ENCODE data around the gene ZNF414. TPM values are rescaled to one million over a fixed set of nuclear protein-coding genes. Genes with fewer than 3 reads are reported as not detected.

The ZNF414 gene
- total and polyA plus RNA-seq, 2 donors from 2014 or later, result 20.4 to 29.6 TPM

- Histone ChIP-seq H3K36me3 (ENCODE audit: control insufficient read depth in 2 of 3, insufficient read depth in 3 of 3, low read length in 3 of 3) (peaks cover 13 to 28% (median 27%) of the 10 kb centered on the region in 3 donors), H3K27me3 (ENCODE audit: control insufficient read depth, insufficient read depth, low read length) (no peaks in the 10 kb centered on the region), H3K9me3 (ENCODE audit: control insufficient read depth in 2 of 3, insufficient read depth in 1 of 3, low read length in 3 of 3) (no peaks in the 10 kb centered on the region), H3K4me1 (ENCODE audit: control insufficient read depth in 2 of 3, insufficient read depth in 2 of 3, low read depth in 1 of 3, low read length in 3 of 3) (peaks cover 2 to 47% (median 17%) of the 10 kb centered on the region in 3 donors), H3K27ac (ENCODE audit: low read depth in 2 of 2, low read length in 2 of 2) (no peak overlapping the region), H3K4me3 (ENCODE audit: low read length in 3 of 3) (no peak overlapping the region), H3K9ac (ENCODE audit: low read length in 3 of 3) (no peak overlapping the region)
- TF ChIP-seq CTCF (IDR thresholded peaks at IDR 0.05; ENCODE audit: borderline replicate concordance, extremely low read depth, insufficient read depth), result no peak
- no peak for FAIRE-seq
- intact Hi-C loops (cut with DNase I), result no loop called here
- DNase-seq, result peak in 4 of 5 donors; percentile 58 to 80 (median 72)
Observed at GRCh38 chr19:8461891-8462290, 52.1 kb downstream of the ZNF414 start.

GRCh38 chr19:8461376-8461775, 52.6 kb downstream of the ZNF414 start:
- H3K9ac ChIP-seq (ENCODE audit: low read length in 3 of 3), result no peak overlapping the region
- no peak for TF ChIP-seq CTCF (IDR thresholded peaks at IDR 0.05; ENCODE audit: borderline replicate concordance, extremely low read depth, insufficient read depth)
- no peaks in the 10 kb centered on the region for H3K27me3 ChIP-seq (ENCODE audit: control insufficient read depth, insufficient read depth, low read length)
- no peaks in the 10 kb centered on the region for H3K9me3 ChIP-seq (ENCODE audit: control insufficient read depth in 2 of 3, insufficient read depth in 1 of 3, low read length in 3 of 3)
- FAIRE-seq, result no peak
- peaks cover 2 to 47% (median 17%) of the 10 kb centered on the region in 3 donors for H3K4me1 ChIP-seq (ENCODE audit: control insufficient read depth in 2 of 3, insufficient read depth in 2 of 3, low read depth in 1 of 3, low read length in 3 of 3)
- H3K27ac ChIP-seq (ENCODE audit: low read depth in 2 of 2, low read length in 2 of 2), result no peak overlapping the region
- no peak for DNase-seq
- intact Hi-C loops (cut with DNase I), result no loop called here
- H3K36me3 ChIP-seq (ENCODE audit: control insufficient read depth in 2 of 3, insufficient read depth in 3 of 3, low read length in 3 of 3), result peaks cover 16 to 33% (median 30%) of the 10 kb centered on the region in 3 donors
- no peak overlapping the region for H3K4me3 ChIP-seq (ENCODE audit: low read length in 3 of 3)

GRCh38 chr19:8460516-8461298, 53.3 kb downstream of the ZNF414 start:
- TF ChIP-seq CTCF (IDR thresholded peaks at IDR 0.05; ENCODE audit: borderline replicate concordance, extremely low read depth, insufficient read depth), result no peak
- H3K4me1 ChIP-seq (ENCODE audit: control insufficient read depth in 2 of 3, insufficient read depth in 2 of 3, low read depth in 1 of 3, low read length in 3 of 3), result peaks cover 2 to 47% (median 19%) of the 10 kb centered on the region in 3 donors
- H3K27me3 ChIP-seq (ENCODE audit: control insufficient read depth, insufficient read depth, low read length), result no peaks in the 10 kb centered on the region
- H3K9ac ChIP-seq (ENCODE audit: low read length in 3 of 3), result no peak overlapping the region
- FAIRE-seq (no peak), DNase-seq (no peak)
- H3K36me3 ChIP-seq (ENCODE audit: control insufficient read depth in 2 of 3, insufficient read depth in 3 of 3, low read length in 3 of 3), result peaks cover 12 to 33% (median 28%) of the 10 kb centered on the region in 3 donors
- H3K9me3 ChIP-seq (ENCODE audit: control insufficient read depth in 2 of 3, insufficient read depth in 1 of 3, low read length in 3 of 3), result no peaks in the 10 kb centered on the region
- H3K4me3 ChIP-seq (ENCODE audit: low read length in 3 of 3), result no peak overlapping the region
- no peak overlapping the region for H3K27ac ChIP-seq (ENCODE audit: low read depth in 2 of 2, low read length in 2 of 2)
- intact Hi-C loops (cut with DNase I), result no loop called here

Other genes with a start within 250 kb of the ZNF414 start
- 26.1 TPM for gene CD320, start 205.8 kb downstream of the ZNF414 start, total RNA-seq
- gene CD320, start 205.8 kb downstream of the ZNF414 start, polyA plus RNA-seq (ENCODE audit: insufficient read depth, low read depth, low replicate concordance), result 63.1 TPM
- 51.2 TPM for gene NDUFA7, start 192.8 kb downstream of the ZNF414 start, total RNA-seq
- 304 TPM for gene NDUFA7, start 192.8 kb downstream of the ZNF414 start, polyA plus RNA-seq (ENCODE audit: insufficient read depth, low read depth, low replicate concordance)
- gene RPS28, start 192.7 kb downstream of the ZNF414 start, total RNA-seq, result 1,258 TPM
- gene RPS28, start 192.7 kb downstream of the ZNF414 start, polyA plus RNA-seq (ENCODE audit: insufficient read depth, low read depth, low replicate concordance), result 1,887 TPM
- 26.6 TPM for gene KANK3, start 170.9 kb downstream of the ZNF414 start, total RNA-seq
- gene KANK3, start 170.9 kb downstream of the ZNF414 start, polyA plus RNA-seq (ENCODE audit: insufficient read depth, low read depth, low replicate concordance), result 15.0 TPM
- 7.2 TPM for gene ANGPTL4, start 150.0 kb downstream of the ZNF414 start, total RNA-seq
- 40.3 TPM for gene ANGPTL4, start 150.0 kb downstream of the ZNF414 start, polyA plus RNA-seq (ENCODE audit: insufficient read depth, low read depth, low replicate concordance)
- 146 TPM for gene RAB11B, start 123.8 kb downstream of the ZNF414 start, total RNA-seq
- 148 TPM for gene RAB11B, start 123.8 kb downstream of the ZNF414 start, polyA plus RNA-seq (ENCODE audit: insufficient read depth, low read depth, low replicate concordance)
- 48.4 TPM for gene MARCHF2, start 100.9 kb downstream of the ZNF414 start, total RNA-seq
- gene MARCHF2, start 100.9 kb downstream of the ZNF414 start, polyA plus RNA-seq (ENCODE audit: insufficient read depth, low read depth, low replicate concordance), result 46.5 TPM
- 164 TPM for gene HNRNPM, start 69.2 kb downstream of the ZNF414 start, total RNA-seq
- gene HNRNPM, start 69.2 kb downstream of the ZNF414 start, polyA plus RNA-seq (ENCODE audit: insufficient read depth, low read depth, low replicate concordance), result 103 TPM
- gene PRAM1, start 11.5 kb downstream of the ZNF414 start, total RNA-seq, result 4.6 TPM
- 0.99 TPM for gene PRAM1, start 11.5 kb downstream of the ZNF414 start, polyA plus RNA-seq (ENCODE audit: insufficient read depth, low read depth, low replicate concordance)
- gene MYO1F, start 63.3 kb upstream of the ZNF414 start, total RNA-seq, result 35.8 TPM
- gene MYO1F, start 63.3 kb upstream of the ZNF414 start, polyA plus RNA-seq (ENCODE audit: insufficient read depth, low read depth, low replicate concordance), result 1.7 TPM
- 48.8 TPM for gene ADAMTS10, start 96.5 kb upstream of the ZNF414 start, total RNA-seq
- 8.9 TPM for gene ADAMTS10, start 96.5 kb upstream of the ZNF414 start, polyA plus RNA-seq (ENCODE audit: insufficient read depth, low read depth, low replicate concordance)
- gene NFILZ, start 116.5 kb upstream of the ZNF414 start, total RNA-seq, result not detected
- not detected for gene NFILZ, start 116.5 kb upstream of the ZNF414 start, polyA plus RNA-seq (ENCODE audit: insufficient read depth, low read depth, low replicate concordance)
- not detected for gene ACTL9, start 184.6 kb upstream of the ZNF414 start, total RNA-seq
- not detected for gene ACTL9, start 184.6 kb upstream of the ZNF414 start, polyA plus RNA-seq (ENCODE audit: insufficient read depth, low read depth, low replicate concordance)
- gene OR2Z1, start 207.5 kb upstream of the ZNF414 start, total RNA-seq, result not detected
- gene OR2Z1, start 207.5 kb upstream of the ZNF414 start, polyA plus RNA-seq (ENCODE audit: insufficient read depth, low read depth, low replicate concordance), result not detected